Putamen (tissue), 1 donor: ENCODE data around the gene GORASP1.

Experiments used
- DNase-seq: peaks from one replicate; pipeline ENCODE4 v3.0.0-alpha.2; 2016; ENCODE audit warnings: low spot score

The GORASP1 gene

DNA sequence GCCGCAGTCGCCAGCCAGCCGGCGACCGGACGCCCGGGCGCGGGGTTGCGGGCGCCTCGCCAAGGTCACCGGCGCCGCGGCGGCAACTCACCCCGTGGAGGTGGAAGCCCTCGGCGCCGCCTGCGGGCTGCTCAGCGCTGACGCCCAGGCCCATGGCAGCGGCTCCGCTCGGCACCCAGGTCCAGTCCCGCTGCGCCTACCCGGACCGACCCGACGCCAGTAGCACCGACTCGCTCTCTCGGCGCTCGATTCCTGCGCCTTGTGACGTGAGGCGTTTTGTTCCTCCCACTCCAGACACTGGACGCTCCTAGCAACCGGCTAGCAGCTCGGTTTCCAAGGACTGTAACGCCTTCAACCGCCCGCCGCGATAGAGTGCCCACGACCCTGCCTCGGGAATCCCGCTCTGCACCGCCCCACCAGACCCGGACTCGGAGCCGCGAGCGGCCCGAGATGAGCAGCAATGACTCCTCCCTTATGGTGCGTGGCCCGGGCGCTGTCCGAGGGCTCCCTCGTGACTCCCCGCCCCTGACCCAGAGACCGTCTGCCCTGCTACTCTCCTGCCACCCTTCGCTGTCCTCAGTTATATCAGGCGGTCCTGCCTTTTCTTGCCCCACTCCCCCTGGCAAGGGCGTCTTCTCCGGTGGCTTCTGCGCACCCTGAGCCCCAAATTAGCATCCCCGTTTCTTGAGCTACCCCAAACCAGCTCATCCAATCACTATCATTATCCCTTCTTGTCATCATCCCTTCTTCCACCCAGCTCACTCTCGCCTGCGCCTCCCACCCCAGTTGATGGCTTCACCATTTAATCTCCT is at the start of gene GORASP1, which contains the start of gene TTC21A:
GORASP1 (minus strand) TSS at position 240 of the 812 bp plus-strand sequence; CDS start at position 154, 86 bp downstream.
TTC21A (plus strand) TSS at position 293 of the 812 bp plus-strand sequence; CDS start at position 451, 158 bp downstream.
- DNase-seq: peak; percentile 91

DNA sequence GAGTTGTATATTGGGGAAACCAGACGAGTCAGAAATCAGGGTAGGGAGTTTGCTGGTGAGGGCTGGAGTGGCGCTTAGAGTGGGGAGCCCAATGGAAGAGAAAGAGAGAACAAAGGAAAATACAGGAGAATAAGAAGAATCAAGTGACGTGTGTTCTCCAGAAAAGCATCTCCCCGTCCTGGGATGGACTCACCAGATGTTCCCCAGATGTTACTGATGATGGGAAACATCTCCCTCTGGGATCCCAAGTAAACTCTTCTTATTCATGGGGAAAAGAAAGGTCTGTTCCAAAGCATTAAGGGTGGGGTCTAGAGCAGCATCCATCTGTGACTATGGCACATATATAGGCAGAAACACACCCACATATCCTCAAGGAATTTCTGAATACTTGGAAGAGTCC is 49.0 kb upstream of the GORASP1 start:
- DNase-seq: no peak

DNA sequence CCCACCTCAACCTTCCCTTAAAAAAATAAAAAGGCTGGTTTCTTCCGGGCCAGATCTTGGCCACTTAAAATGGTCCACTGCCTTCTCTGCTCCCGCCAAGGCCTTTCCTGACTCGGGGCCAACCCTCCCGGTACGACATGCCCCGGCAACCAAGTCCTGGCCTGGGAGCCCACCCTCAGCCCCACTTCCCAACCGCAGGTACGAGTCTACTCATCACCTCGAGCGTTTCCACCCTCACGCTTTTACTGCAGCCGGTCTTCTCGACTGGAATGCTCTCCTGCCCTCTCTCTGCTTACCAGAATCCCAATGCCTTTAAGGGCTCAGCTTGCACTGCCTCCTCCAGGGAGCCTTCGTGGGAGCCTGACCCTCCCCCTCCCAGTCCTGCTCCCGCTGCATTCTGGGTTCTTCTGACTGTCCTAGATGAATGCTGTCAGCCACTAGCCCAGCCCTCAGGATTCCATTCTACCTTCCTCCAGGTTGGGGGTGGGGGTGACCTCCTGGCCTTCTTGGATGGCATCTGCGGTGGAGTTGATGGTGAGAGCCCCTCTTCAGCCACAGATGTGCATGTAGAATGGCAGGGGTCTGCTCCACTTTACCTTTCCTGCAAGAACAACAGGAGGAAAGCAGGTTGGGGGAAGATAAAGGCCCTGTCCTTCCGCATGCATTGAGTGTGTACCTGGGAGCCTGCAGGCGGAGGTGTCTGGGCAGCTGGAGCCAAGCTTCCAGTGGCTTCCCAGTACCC is 47.0 kb upstream of the GORASP1 start:
- no peak for DNase-seq

DNA sequence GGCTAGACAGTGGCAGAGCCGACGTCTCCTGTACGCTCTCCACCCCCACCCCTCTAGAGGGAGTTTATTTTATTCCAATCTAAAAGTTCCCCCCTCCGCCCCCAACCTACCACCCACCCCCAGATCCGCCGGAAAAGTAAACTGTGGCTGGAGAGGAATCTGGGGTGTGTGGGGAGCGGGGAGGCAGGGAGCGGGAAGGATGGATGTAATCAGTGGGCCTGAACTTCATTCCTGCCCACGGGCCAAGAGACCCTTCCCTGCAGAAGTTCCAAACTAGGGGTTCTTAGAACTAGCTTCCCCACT is 46.5 kb upstream of the GORASP1 start:
- no peak for DNase-seq

DNA sequence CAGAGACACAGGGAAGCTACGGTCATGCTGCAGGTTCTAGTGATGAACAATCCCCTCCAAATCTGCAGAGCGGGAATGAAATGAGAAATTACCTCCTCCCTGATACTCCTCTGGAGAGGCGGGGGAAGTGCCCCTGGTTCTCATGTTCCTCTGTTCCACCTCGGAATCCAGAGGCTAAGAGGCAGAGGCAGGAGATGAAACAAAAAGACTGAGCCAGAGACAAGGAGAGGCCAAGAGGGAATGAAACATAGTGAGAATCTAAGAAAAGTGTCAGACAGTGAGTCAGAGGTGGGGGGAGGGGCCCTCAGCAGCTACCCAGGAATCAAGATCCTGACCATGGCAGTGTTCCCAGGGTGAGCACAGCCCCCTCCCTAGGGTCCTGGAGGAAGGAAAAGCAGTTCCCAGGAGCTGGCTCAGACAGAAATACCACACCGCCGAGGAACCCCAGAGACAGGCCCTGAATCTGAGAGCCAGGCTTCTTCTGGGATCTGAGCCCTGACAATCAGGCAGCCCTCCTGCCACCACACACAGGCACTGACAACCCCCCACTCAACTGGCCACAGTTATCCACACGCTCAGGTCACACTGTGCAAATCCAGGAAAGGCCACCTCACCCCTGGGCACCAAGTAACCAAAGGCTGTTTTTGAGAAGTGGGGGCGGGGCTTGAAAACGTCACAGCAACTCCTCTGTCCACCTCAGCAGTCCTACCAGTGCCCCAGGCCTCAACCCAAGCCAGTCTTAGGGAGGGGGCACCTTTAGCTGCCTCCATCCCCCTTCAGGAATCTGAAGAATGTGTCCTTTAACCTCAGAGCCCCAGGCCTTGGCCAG is 43.6 kb upstream of the GORASP1 start:
- peak; percentile 58 for DNase-seq

DNA sequence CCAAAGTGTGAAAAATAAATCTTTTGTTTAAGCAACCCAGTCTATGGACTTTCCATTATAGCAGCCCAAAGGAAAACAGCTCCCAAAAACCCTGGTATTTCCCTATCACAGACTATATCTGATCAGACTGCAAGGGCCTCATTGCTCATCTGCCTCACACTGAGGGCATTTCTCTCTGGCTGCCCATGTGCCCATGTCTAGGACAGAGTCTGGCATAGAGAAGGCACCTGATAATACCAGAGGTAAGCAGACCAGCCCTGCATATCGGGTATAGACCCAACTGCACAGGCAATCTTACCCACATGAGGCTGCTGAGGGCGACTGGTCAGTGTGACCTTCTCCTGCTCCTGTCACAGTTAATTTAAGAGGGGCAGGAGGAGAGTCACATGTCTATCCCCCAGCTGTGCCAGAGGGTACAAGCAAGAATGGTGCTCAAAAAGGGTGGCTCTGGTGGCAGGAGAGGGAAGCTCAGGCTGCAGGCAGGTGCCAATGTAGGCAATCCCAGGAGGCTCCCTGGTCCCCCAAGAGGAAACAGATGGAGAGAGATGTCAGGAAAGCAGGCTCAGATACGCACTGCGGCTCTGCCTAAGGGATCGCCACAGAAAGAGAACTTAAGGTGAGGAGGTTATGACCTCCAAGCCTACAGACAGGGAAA is 42.8 kb upstream of the GORASP1 start:
- DNase-seq: no peak

DNA sequence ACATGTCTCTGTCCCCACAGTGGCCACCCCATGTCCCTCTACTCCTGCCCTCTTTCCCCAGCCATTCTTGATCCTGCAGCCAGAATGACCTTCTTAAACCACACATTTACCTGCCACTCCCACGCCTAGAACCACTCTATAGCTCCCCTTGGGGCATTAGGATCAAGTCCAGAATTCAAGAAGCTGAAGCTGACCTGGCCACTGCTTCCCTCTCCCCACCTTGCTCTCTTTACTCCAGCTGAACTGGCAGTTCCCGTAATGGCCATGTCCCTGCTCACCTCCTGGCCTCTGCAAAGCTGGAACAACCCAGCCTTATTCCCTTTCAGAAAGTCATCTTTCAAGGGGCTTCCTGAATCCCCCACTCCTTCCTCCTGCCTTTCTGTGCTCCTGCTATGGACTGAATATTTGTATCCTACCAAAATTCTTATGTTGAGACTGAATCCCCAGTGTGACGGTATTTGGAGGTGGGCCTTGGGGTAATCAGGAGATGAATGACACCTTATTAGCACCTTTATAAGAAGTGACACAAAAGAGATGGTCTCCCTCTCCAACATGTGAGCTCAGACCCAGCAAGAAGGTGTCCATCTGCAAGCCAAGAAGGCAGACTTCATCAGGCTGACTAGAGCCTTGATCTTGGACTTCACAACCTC is 42.2 kb upstream of the GORASP1 start:
- no peak for DNase-seq

DNA sequence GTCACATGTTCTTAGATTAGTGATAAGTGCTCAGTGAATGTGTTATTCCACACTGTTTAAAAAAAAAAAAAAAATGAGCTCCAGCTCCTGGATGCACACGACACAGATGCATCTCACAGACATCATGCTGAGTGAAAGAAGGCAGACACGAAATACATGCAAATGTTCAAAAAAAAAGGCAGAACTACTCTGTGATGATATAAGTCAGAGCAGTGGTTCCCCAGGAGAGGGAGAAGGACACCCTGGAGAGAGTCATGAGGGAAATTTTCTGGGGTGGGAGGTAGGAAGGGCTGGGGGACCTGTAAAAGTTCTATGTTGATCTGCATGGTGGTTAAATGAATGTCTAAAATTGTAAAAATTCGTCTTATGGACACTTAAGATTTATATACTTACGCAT is 41.6 kb upstream of the GORASP1 start:
- no peak for DNase-seq

DNA sequence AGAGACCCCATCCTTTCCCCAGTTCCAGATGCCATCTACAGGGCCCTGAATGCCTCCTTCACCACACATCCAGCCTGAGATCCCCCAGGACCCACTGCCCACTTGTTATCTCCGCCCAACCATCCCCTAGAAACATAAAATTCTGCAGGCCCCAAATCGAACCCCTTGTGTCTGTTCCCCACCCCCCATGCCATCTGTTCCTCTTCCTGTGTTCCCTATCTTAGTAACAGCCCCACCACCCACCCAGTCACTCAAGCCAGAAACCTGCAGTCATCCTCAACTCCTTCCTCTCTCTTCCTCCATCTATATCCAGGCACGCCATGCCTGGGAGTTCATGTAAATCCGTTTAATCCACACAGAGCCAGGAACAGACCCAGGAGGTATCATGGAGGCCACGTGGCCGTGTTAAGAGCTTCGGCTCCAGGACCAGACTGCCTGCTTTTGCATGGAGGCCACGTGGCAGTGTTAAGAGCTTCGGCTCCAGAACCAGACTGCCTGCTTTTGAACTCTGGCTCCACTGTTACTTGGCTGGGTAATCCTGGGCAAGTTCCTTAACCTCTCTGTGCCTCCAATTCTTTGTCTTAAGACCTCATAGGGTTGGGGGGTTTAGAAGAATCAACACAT is 41.1 kb upstream of the GORASP1 start:
- DNase-seq: no peak

DNA sequence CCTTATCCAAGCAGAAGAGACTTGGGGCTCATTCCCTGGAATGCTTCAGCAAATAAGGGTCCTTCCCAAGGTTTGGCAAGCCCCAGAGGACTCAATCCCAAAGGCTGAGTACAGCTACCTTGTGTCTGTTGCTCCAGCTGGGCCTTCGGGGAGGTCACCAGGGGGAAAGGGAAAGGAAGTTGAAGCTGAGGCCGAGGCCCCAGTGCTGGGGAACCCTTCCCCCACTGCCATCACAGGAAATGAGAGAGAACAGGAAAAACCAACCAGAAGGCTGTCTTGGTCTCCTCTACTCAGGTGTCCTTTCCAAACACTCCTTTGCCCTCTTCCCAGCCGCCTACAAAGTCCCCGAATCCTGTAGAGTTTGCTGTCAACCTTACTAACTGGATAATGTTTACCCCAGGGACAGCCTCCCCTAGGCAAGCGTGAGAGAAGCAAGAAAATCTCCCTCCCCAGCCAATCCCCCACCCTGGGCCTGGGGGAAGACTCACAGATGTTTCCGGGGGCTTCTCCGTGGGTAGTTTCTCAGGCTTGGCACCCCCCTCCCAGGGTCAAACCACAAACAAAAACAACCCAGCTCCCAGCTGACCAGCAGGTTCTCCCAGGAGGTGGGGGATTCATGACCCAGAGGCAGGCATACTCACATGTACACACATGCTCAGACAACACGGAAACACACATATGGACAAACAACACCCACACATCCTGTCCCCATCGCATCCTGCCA is 40.4 kb upstream of the GORASP1 start:
- DNase-seq: no peak

DNA sequence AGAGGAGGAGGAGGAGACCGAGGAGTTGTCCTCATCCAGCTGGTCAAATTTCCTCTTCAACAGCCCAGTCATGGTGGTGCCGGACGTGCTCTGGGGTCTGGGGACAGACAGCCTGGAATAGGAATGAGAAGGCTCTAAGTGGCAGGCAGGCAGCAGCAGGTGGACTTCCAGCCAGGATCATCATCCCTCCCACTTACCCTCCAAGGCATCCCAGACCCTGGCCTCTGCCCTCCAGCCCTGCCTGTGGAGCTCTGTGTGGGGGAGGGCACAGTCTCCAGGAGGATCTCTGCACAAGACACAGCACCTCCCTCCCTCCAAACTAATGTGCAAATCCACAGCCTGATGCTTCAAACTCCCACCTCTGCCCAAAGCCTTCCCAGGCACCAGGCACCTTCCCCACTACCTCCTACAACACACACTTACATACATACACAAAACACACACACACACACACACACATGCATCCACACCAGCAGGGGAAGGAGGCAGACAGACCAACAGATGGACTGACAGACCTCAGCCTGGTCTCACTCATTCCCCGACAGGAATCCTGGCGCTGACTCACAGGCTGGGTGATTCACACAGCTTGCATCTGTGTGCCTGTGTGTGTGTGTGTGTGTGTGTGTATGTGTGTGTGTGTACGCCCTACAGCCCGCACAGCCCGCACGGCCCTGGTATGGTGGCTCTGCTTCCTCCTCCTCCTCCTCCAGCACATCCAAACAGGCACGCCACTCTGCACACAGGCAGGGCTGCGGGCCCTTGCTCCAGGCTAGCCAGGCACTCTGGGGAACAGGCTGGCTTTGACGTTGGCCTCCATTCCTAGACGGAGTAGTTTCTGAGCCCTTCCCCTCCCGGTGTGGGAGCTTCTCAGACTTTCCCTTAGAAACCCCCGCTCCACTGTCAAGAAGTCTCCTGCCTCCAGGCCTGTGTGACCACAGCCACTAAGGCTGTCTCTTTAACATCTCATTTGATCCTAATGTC is 39.5 kb upstream of the GORASP1 start:
- DNase-seq: no peak

DNA sequence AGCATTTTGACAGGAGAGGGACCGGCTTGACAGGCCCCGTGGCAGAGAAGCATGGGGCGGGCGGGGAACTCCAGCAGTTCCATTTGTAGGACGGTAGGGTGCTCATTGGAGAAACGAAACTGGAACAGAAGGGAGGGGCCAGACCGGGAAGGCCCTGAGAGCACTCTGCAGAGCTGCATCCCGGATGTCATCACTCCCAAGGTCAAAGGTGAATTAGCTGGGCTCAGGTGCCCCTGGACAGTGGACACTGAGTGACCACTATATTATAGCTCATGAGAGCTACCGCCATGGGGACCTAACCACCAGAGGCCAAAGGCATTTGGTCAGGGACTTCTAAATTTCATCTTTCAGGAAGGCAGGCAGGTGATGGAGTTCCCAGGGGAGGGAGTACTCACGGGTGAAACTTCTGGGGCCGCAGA is 38.7 kb upstream of the GORASP1 start:
- DNase-seq: no peak

DNA sequence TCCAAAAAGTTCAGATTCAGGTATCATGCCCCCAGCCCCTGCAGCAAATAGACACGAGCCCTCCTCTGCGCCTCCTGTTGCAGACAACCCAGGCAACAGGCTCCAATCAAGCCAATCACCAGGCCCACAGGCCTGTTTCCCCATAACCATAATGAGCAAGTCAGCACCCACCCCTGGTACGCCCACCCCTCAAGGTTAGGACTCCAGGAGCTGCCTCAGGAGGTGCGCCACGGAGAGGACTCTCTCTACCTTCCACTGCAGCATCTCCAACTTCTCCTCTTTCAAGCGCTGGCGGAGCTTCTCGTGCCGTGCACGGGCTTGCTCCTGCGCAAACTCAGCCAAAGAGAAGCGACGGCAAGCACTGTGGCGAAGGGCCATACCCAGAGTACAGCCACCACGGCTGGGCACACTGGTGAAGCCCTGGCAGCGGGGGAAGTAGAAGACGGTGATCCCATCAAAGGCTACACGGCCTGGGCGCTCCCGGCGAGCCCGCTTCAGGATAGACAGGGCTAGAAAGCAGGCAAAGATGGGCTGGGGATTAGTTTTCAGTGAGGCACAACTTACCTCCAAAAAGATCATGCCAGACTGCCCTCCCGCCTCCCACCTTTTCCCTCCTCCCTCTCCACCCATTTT is 37.4 kb upstream of the GORASP1 start:
- no peak for DNase-seq

DNA sequence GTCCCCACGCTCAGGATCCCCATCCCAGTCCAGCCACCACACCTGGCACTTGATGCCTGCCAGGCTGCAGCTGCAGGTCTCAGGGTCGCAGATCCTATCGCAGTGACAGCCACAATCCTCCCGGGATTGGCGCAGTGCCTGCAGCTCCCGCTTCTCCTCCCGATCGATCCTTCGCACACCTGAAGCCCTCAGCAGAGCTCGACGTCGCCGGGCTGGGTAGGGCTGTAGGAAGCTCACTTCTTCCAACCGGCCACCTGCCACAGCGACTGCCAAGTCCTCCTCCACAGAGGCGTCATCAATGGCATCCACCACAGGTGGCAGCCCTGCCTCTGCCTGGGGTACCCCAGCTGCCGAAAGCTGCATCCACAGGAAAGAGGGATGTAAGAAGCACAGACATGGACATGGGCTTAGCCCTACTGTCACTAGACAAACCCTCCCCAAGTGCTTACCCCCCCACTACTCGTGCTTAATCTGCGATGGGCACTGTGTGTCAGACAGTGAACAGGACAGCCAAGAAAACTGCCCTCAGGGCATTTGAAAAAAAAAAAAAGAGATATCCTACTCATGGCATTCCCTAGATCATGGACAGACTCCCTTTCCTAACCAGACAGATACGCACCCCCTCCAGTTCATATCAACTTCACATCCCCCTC is 36.8 kb upstream of the GORASP1 start:
- DNase-seq: no peak

DNA sequence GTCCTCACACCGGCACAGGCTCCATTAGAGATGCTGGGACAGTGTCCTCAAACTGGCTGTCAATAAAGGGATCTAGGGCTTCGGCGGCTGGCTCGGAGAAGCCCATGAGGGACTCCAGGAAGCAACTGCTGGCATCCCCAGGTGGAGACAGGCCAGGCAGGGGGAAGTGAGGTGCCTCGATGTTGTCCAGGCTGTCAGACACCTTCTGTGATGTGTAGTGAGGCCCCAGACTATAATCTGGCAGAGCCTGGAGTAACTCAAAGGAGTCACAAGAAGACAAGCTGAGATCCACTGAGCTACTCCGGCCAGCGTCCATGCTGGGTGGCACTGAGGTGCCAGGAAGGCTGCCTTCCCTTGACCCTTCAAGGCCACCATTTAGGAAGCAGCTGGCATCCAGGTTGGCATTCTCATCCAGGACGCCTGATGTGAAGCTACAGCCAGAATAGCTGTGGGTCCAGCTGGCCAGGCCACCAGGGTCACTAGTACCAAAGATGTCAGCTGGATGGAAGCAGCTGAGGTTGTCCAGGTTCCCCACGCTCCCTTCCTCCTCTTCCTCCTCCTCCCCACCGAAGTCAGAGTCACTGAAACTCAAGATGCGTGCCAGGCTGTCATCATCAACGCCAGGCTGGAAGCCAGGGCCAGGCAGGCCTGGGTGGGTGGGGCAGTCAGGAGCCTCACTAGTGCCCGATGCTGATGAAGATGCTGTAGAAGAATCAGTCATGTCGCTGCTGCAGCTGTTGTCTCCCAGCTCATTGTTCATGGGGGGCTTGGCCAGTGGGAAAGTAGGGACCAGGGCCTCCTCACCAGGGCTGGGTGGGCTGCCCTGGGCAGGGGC is 35.8 kb upstream of the GORASP1 start:
- no peak for DNase-seq

DNA sequence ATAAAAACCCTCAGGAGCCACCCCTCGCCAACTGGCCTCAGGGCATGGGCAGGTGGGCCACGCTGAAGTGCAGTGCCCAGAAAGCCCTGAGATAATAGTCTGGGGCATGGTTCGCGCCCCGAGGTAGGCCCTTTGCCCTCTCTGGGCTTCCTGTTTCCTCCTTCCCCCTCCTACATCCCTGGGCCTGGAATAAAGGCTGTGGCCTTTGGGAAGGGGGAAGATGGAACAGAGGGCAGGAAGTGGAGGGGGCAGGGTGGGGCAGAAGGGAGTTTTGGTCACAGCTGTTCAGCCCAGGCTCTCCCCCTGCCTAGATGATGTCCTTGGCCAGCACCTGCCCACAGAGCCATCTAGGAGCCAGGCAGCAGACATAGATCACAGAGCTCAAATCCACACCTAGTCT is 34.6 kb upstream of the GORASP1 start:
- DNase-seq: no peak
